T1000 (cell line): ENCODE results near the gene MLANA.

Experiments
- DNase-seq: peaks from one replicate; lab custom pipeline; 2025; ENCODE audit warnings: mixed read lengths; lab: John Stamatoyannopoulos, UW

The MLANA gene

DNA sequence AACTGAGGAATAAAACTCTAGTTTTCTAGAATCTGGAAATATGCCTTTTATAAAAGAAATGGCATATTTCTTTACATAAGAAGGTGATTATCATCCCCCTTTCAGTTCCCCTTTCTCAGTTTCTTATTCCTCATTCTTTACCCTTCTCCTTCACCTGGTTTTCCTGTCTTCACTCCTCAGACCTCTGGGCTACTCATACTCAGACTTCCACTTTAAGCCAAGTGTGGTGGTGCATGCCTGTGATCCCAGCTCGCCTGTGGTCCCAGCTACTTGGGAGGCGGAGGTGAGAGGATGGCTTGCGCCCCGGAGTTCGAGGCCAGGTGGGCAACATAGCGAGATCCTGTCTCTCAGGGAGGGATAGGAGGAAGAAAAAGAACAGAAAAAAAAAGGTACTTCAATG, 67.6 kb downstream of the MLANA start:
- DNase-seq: no peak
